ENCODE data around the gene SETX.

- TF ChIP-seq CTCF (IDR thresholded peaks at IDR 0.05; ENCODE audit: insufficient read depth, low read length, poor library complexity, severe bottlenecking) (no peak), EZH2phosphoT487 (conservative IDR thresholded peaks at IDR 0.05; ENCODE audit: low read length) (no peak)
Measured at GRCh38 chr9:132334364-132334763, 20.4 kb downstream of the SETX start.

All from SU-DHL-6 (cell line).